SHP77 (cell line): ENCODE data around the gene MAGEA3.
"Not testable (repeated sequence)": the region's sequence is repeated elsewhere in the genome, so short reads cannot be mapped to it uniquely, and the experiment has no call there.

Experiments
- DNase-seq, 2 experiments: peaks; one replicate each; lab custom pipeline; 2025; lab: John Stamatoyannopoulos, UW

The MAGEA3 gene

DNA sequence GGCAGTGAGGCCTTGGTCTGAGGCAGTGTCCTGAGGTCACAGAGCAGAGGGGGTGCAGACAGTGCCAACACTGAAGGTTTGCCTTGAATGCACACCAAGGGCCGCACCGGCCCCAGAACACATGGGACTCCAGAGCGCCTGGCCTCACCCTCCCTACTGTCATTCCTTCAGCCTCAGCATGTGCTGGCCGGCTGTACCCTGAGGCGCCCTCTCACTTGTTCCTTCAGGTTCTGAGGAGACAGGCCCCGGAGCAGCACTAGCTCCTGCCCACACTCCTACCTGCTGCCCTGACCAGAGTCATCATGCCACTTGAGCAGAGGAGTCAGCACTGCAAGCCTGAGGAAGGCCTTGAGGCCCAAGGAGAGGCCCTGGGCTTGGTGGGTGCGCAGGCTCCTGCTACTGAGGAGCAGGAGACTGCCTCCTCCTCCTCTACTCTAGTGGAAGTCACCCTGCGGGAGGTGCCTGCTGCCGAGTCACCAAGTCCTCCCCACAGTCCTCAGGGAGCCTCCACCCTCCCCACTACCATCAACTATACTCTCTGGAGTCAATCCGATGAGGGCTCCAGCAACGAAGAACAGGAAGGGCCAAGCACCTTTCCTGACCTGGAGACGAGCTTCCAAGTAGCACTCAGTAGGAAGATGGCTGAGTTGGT is 37.4 kb downstream of the MAGEA3 start:
- DNase-seq: no peak

DNA sequence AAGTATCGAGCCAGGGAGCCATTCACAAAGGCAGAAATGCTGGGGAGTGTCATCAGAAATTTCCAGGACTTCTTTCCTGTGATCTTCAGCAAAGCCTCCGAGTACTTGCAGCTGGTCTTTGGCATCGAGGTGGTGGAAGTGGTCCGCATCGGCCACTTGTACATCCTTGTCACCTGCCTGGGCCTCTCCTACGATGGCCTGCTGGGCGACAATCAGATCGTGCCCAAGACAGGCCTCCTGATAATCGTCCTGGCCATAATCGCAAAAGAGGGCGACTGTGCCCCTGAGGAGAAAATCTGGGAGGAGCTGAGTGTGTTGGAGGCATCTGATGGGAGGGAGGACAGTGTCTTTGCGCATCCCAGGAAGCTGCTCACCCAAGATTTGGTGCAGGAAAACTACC is 37.9 kb downstream of the MAGEA3 start:
- DNase-seq: not testable (repeated sequence)

DNA sequence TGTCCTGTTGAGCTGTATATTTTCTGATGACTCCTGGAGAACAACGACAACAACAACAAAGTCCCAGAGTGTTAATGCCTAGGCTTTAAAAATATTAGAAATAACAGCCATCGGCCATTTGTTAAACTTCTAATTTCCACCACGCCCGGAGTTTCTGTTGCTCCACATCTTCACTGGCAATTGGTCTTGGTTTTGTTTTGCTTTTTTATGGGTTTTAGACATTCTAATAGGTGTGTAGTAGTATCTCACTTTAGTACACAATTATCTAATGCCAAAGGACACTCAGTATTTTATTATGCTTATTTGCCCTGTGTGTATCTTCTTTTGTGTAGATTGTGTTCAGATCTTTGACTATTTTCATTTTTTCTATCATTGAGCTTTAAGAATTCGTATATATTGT is 40.0 kb downstream of the MAGEA3 start:
- no peak for DNase-seq
